ENCODE data around the gene NARF.

NARF gene

GRCh38 chr17:82428546-82428945, 30.0 kb upstream of the NARF start:
- Histone ChIP-seq H3K4me3 (ENCODE audit: insufficient read depth, low read length, poor library complexity, severe bottlenecking) (no peak overlapping the region), H3K79me2 (ENCODE audit: insufficient read depth, low read length) (no peaks in the 10 kb centered on the region), H3K36me3 (ENCODE audit: low read length) (no peaks in the 10 kb centered on the region), H2AFZ (ENCODE audit: low read depth, low read length, severe bottlenecking) (no peak overlapping the region), H3F3A (ENCODE audit: insufficient read depth) (no peaks in the 10 kb centered on the region), H3K9me2 (replicated peaks; ENCODE audit: insufficient read depth, low read length) (no peaks in the 10 kb centered on the region), H3K27me3 (ENCODE audit: low read length) (no peaks in the 10 kb centered on the region), H3K9ac (ENCODE audit: low read length) (no peak overlapping the region), H3K4me2 (ENCODE audit: low read depth, low read length, poor library complexity, severe bottlenecking) (no peak overlapping the region), H3K9me3 (ENCODE audit: insufficient read depth, low read length) (no peaks in the 10 kb centered on the region), H3K27ac (ENCODE audit: low read depth, low read length) (no peak overlapping the region), H4K20me1 (ENCODE audit: low read depth, low read length) (no peaks in the 10 kb centered on the region)
- no peak for TF ChIP-seq CTCF (IDR thresholded peaks at IDR 0.05; ENCODE audit: insufficient read depth, low read length, poor library complexity, severe bottlenecking)
- TF ChIP-seq EZH2phosphoT487 (conservative IDR thresholded peaks at IDR 0.05; ENCODE audit: low read length): no peak

- no peak overlapping the region for H3K4me2 ChIP-seq (ENCODE audit: low read depth, low read length, poor library complexity, severe bottlenecking)
- no peak overlapping the region for H3K4me3 ChIP-seq (ENCODE audit: insufficient read depth, low read length, poor library complexity, severe bottlenecking)
- H2AFZ ChIP-seq (ENCODE audit: low read depth, low read length, severe bottlenecking): no peak overlapping the region
- no peaks in the 10 kb centered on the region for H3K27me3 ChIP-seq (ENCODE audit: low read length)
- TF ChIP-seq CTCF (IDR thresholded peaks at IDR 0.05; ENCODE audit: insufficient read depth, low read length, poor library complexity, severe bottlenecking) (no peak), EZH2phosphoT487 (conservative IDR thresholded peaks at IDR 0.05; ENCODE audit: low read length) (no peak)
- no peaks in the 10 kb centered on the region for H3K36me3 ChIP-seq (ENCODE audit: low read length)
- no peaks in the 10 kb centered on the region for H3K9me3 ChIP-seq (ENCODE audit: insufficient read depth, low read length)
- H4K20me1 ChIP-seq (ENCODE audit: low read depth, low read length): no peaks in the 10 kb centered on the region
- H3K79me2 ChIP-seq (ENCODE audit: insufficient read depth, low read length): no peaks in the 10 kb centered on the region
- H3K9me2 ChIP-seq (replicated peaks; ENCODE audit: insufficient read depth, low read length): no peaks in the 10 kb centered on the region
- H3F3A ChIP-seq (ENCODE audit: insufficient read depth): no peaks in the 10 kb centered on the region
- H3K27ac ChIP-seq (ENCODE audit: low read depth, low read length): no peak overlapping the region
- H3K9ac ChIP-seq (ENCODE audit: low read length): no peak overlapping the region
Observed at GRCh38 chr17:82429824-82430223, 28.7 kb upstream of the NARF start.

GRCh38 chr17:82432017-82432416, 26.5 kb upstream of the NARF start:
- H3K9me3 ChIP-seq (ENCODE audit: insufficient read depth, low read length): no peaks in the 10 kb centered on the region
- no peaks in the 10 kb centered on the region for H3K27me3 ChIP-seq (ENCODE audit: low read length)
- no peaks in the 10 kb centered on the region for H3F3A ChIP-seq (ENCODE audit: insufficient read depth)
- H3K4me2 ChIP-seq (ENCODE audit: low read depth, low read length, poor library complexity, severe bottlenecking): no peak overlapping the region
- TF ChIP-seq CTCF (IDR thresholded peaks at IDR 0.05; ENCODE audit: insufficient read depth, low read length, poor library complexity, severe bottlenecking): no peak
- no peak for TF ChIP-seq EZH2phosphoT487 (conservative IDR thresholded peaks at IDR 0.05; ENCODE audit: low read length)
- H3K36me3 ChIP-seq (ENCODE audit: low read length): no peaks in the 10 kb centered on the region
- no peak overlapping the region for H3K27ac ChIP-seq (ENCODE audit: low read depth, low read length)
- no peak overlapping the region for H2AFZ ChIP-seq (ENCODE audit: low read depth, low read length, severe bottlenecking)
- no peaks in the 10 kb centered on the region for H3K9me2 ChIP-seq (replicated peaks; ENCODE audit: insufficient read depth, low read length)
- H3K79me2 ChIP-seq (ENCODE audit: insufficient read depth, low read length): no peaks in the 10 kb centered on the region
- no peak overlapping the region for H3K9ac ChIP-seq (ENCODE audit: low read length)
- H4K20me1 ChIP-seq (ENCODE audit: low read depth, low read length): no peaks in the 10 kb centered on the region
- H3K4me3 ChIP-seq (ENCODE audit: insufficient read depth, low read length, poor library complexity, severe bottlenecking): no peak overlapping the region

Data from SU-DHL-6 (cell line).